Liver (tissue), 9 donors: ENCODE measurements around the gene PDE4D. TPM values are rescaled to one million over a fixed set of nuclear protein-coding genes. Genes with fewer than 3 reads are reported as not detected.

Source experiments
- DNase-seq: peaks from one replicate; pipeline ENCODE4 v3.0.0-alpha.2; 2017; ENCODE audit warnings: low spot score
- H3K27ac ChIP-seq, 2 donors: one replicate each; pipeline ENCODE4 v1.7.0; 2013; ENCODE audit warnings: inconsistent platforms in 2 of 2, low read length in 2 of 2, control low read depth in 1 of 2, low read depth in 1 of 2, mild to moderate bottlenecking in 1 of 2
- H3K27me3 ChIP-seq, 4 donors: one replicate each; pipeline versions ENCODE4 v1.6.1 to v1.7.0; 2013; ENCODE audit warnings: low read length in 3 of 4, inconsistent platforms in 1 of 4, mild to moderate bottlenecking in 1 of 4, moderate library complexity in 1 of 4; ENCODE audit not compliant: control insufficient read depth in 4 of 4, insufficient read depth in 4 of 4
- H3K36me3 ChIP-seq, 4 donors: one replicate each; pipeline versions ENCODE4 v1.6.1 to v1.7.0; 2013; ENCODE audit warnings: low read length in 3 of 4, mild to moderate bottlenecking in 3 of 4, low read depth in 1 of 4, moderate library complexity in 1 of 4; ENCODE audit not compliant: control insufficient read depth in 4 of 4, insufficient read depth in 3 of 4
- H3K4me1 ChIP-seq, 4 donors: one replicate each; pipeline versions ENCODE4 v1.6.1 to v1.7.0; 2013; ENCODE audit warnings: low read length in 3 of 4, mild to moderate bottlenecking in 3 of 4, moderate library complexity in 1 of 4; ENCODE audit not compliant: control insufficient read depth in 4 of 4, insufficient read depth in 4 of 4
- H3K4me3 ChIP-seq, 3 donors: one replicate each; pipeline versions ENCODE4 v1.6.1 to v1.7.0; 2013; ENCODE audit warnings: low read length in 3 of 3, control low read depth in 1 of 3, low read depth in 1 of 3, mild to moderate bottlenecking in 1 of 3
- H3K9ac ChIP-seq, 2 donors: one replicate each; pipeline ENCODE4 v1.7.0; 2013; ENCODE audit warnings: low read length in 2 of 2, mild to moderate bottlenecking in 2 of 2, moderate library complexity in 2 of 2, control low read depth in 1 of 2, low read depth in 1 of 2
- H3K9me3 ChIP-seq, 4 donors: one replicate each; pipeline versions ENCODE4 v1.6.1 to v1.7.0; 2013; ENCODE audit warnings: low read length in 3 of 4; ENCODE audit not compliant: control insufficient read depth in 4 of 4
- EGR1 ChIP-seq, 2 donors: IDR thresholded peaks; 2 replicates each; pipeline ENCODE4 v1.6.1; 2016 to 2018; ENCODE audit warnings: antibody characterized with exemption in 2 of 2, low read depth in 2 of 2
- FOXA1 ChIP-seq: IDR thresholded peaks from 2 replicates; pipeline ENCODE4 v1.6.1; 2016; ENCODE audit warnings: antibody characterized with exemption
- FOXA2 ChIP-seq: IDR thresholded peaks from 2 replicates; pipeline ENCODE4 v1.6.1; 2016; ENCODE audit warnings: antibody characterized with exemption
- GABPA ChIP-seq, 2 donors: IDR thresholded peaks in 1 of 2; conservative IDR thresholded peaks in 1 of 2; 2 replicates each; pipeline ENCODE4 v1.6.1; 2016; ENCODE audit warnings: antibody characterized with exemption in 2 of 2, mild to moderate bottlenecking in 1 of 2, moderate library complexity in 1 of 2
- HNF4A ChIP-seq, 2 donors: conservative IDR thresholded peaks; 2 replicates each; pipeline ENCODE4 v1.6.1; 2016; ENCODE audit warnings: antibody characterized with exemption in 2 of 2, mild to moderate bottlenecking in 2 of 2
- HNF4G ChIP-seq: IDR thresholded peaks from 2 replicates; pipeline ENCODE4 v1.6.1; 2016; ENCODE audit warnings: antibody characterized with exemption
- NR2F2 ChIP-seq: IDR thresholded peaks from 2 replicates; pipeline ENCODE4 v1.6.1; 2016; ENCODE audit warnings: antibody characterized with exemption
- REST ChIP-seq: IDR thresholded peaks from 2 replicates; pipeline ENCODE4 v1.6.1; 2016; ENCODE audit warnings: antibody characterized with exemption, mild to moderate bottlenecking
- RXRA ChIP-seq, 2 donors: IDR thresholded peaks; 2 replicates each; pipeline ENCODE4 v1.6.1; 2017 to 2018; ENCODE audit warnings: antibody characterized with exemption in 2 of 2, mild to moderate bottlenecking in 1 of 2
- SP1 ChIP-seq: IDR thresholded peaks from 2 replicates; pipeline ENCODE4 v1.6.1; 2018; ENCODE audit warnings: antibody characterized with exemption, mild to moderate bottlenecking
- TAF1 ChIP-seq: conservative IDR thresholded peaks from 2 replicates; pipeline ENCODE4 v1.6.1; 2016; ENCODE audit warnings: antibody characterized with exemption, mild to moderate bottlenecking
- YY1 ChIP-seq: IDR thresholded peaks from 2 replicates; pipeline ENCODE4 v1.6.1; 2016; ENCODE audit warnings: antibody characterized with exemption, mild to moderate bottlenecking
- ZBTB33 ChIP-seq: IDR thresholded peaks from 2 replicates; pipeline ENCODE4 v1.6.1; 2016; ENCODE audit warnings: antibody characterized with exemption
- WGBS: extraction: QIAGEN DNeasy Blood & Tissue Kit; methylation state at CpG from one replicate; pipeline ENCODE4 v1.1.7; 2013; 5-methylcytosine and 5-hydroxymethylcytosine counted together
- polyA plus RNA-seq, 2 donors: library from polyadenylated mRNA; stranded (reverse) in 1 of 2; unstranded in 1 of 2; fragments of 200-250 nt in 1 of 2; fragments of >200 nt in 1 of 2; fragmentation: Nextera tagmentation in 1 of 2; extraction: Ambion mirVana in 1 of 2; gene quantifications; one replicate each; pipeline versions ENCODE4 v1.2.1 to v1.2.3, GENCODE V29; 2013 to 2015
- total RNA-seq, 2 donors: library from RNA; depleted of rRNA; stranded (reverse); fragments of >200 nt; gene quantifications; one replicate each; pipeline ENCODE4 v1.2.3, GENCODE V29; 2014
- donor health status: healthy.
- donor health status: healthy.
- donor health status: healthy.
- donor health status: healthy.
- donor health status: healthy.

Gene PDE4D
- total and polyA plus RNA-seq, 4 donors = 0.67 to 11.9 (median 6.5) TPM

- TF ChIP-seq SP1 (no peak), NR2F2 (no peak), YY1 (no peak), EGR1 (IDR thresholded peaks at IDR 0.05; ENCODE audit: low read depth in 2 of 2) (no peak), REST (no peak), GABPA (IDR thresholded peaks at IDR 0.05 in 1 of 2, conservative IDR thresholded peaks at IDR 0.05 in 1 of 2) (no peak), RXRA (IDR thresholded peaks at IDR 0.05) (no peak), TAF1 (no peak)
- Histone ChIP-seq H3K36me3 (no peaks in the 10 kb centered on the region), H3K27ac (no peak overlapping the region), H3K4me3 (no peak overlapping the region), H3K4me1 (no peaks in the 10 kb centered on the region), H3K9me3 (no peaks in the 10 kb centered on the region), H3K27me3 (no peaks in the 10 kb centered on the region), H3K9ac (no peak overlapping the region)
- 96% methylated on average over 9 of the region's 9 CpGs for whole genome bisulfite sequencing
- DNase-seq = no peak
Observed at GRCh38 chr5:59716029-59716428, 177.5 kb downstream of the PDE4D start.

DNA sequence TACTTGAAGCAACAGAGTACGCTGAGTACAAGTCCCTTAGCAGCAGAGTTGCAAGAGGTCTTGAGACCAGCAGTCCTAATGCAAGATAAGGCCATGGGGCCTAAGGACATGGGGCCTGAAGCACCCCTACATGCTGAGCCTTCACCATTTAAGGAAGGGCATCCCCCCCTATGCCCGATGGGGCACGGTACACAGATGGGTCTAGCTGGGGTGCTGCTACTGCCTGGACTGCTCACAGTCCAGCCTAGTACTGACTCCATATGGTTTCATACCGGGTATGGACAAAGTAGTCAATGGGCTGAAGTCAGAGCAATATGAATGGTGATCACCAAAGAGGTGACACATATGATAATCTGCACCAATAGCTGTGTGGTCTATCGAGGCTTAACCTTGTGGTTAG is 178.3 kb downstream of the PDE4D start:
- no peak for TF ChIP-seq REST
- TF ChIP-seq NR2F2 = no peak
- TF ChIP-seq YY1 = no peak

DNA sequence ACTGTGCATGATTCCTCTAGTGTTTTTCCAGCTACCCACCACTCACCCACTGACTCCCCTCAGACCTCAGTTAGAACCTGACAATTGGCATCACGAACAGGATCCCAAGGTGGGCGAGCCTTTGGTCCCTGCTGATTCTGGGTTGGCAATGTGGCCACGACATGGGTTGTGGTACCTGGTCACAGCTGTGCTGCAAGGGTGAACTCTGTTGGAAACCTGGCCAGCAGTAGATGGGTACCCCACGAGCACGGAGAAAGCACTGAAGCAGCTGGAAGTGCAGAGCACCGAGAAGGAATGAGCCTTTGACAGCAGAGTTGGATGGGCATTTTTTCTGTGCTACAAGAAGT is 180.1 kb downstream of the PDE4D start:
- Histone ChIP-seq H3K36me3 (no peaks in the 10 kb centered on the region), H3K4me1 (no peaks in the 10 kb centered on the region), H3K9me3 (no peaks in the 10 kb centered on the region), H3K4me3 (no peak overlapping the region), H3K9ac (no peak overlapping the region), H3K27ac (no peak overlapping the region), H3K27me3 (no peaks in the 10 kb centered on the region)
- WGBS = 91% methylated on average over 6 of the region's 6 CpGs
- no peak for DNase-seq
- TF ChIP-seq TAF1 (no peak), RXRA (IDR thresholded peaks at IDR 0.05) (no peak), GABPA (IDR thresholded peaks at IDR 0.05 in 1 of 2, conservative IDR thresholded peaks at IDR 0.05 in 1 of 2) (no peak), ZBTB33 (no peak), HNF4G (no peak), FOXA1 (no peak), FOXA2 (no peak), HNF4A (conservative IDR thresholded peaks at IDR 0.05) (no peak), REST (no peak), EGR1 (IDR thresholded peaks at IDR 0.05; ENCODE audit: low read depth in 2 of 2) (no peak), NR2F2 (no peak)

More for the DNA sequence above, 178.3 kb downstream of the PDE4D start:
- no peaks in the 10 kb centered on the region for H3K36me3 ChIP-seq
- 97% methylated on average over 5 of the region's 5 CpGs for WGBS
- no peak overlapping the region for H3K9ac ChIP-seq
- no peak overlapping the region for H3K4me3 ChIP-seq
- H3K4me1 ChIP-seq = no peaks in the 10 kb centered on the region
- no peak overlapping the region for H3K27ac ChIP-seq
- no peak for DNase-seq
- H3K9me3 ChIP-seq = no peaks in the 10 kb centered on the region
- no peaks in the 10 kb centered on the region for H3K27me3 ChIP-seq
